SK-MEL-5 (cell line): Measurements from ENCODE around the gene H1-8. TPM values are rescaled to one million over a fixed set of nuclear protein-coding genes. Genes with fewer than 3 reads are reported as not detected.
"Not testable (repeated sequence)": the region's sequence is repeated elsewhere in the genome, so short reads cannot be mapped to it uniquely, and the experiment has no call there.

Experiments used
- DNase-seq: peaks from one replicate; pipeline ENCODE4 v3.0.0-alpha.2; 2016; ENCODE audit warnings: low read depth, low spot score
- in situ Hi-C: cut with HindIII; loops from 2 replicates; pipeline ENCODE4 v1.10.0; 2016; ENCODE audit warnings: low sequenced_read_pairs, high pct_unique_total_duplicates, low pct_unique_long_range_greater_than_20kb
- total RNA-seq: library from RNA; depleted of rRNA; stranded (reverse); fragments of >200 nt; shearing (Covaris generic); gene quantifications from 2 replicates; pipeline ENCODE4 v1.2.3, GENCODE V29; 2014

Gene H1-8
- total RNA-seq, 1 experiment from 2014 or later = not detected

- DNase-seq = no peak
- in situ Hi-C loops = no loop called here
These were observed 15.7 kb upstream of the H1-8 start for GRCh38 chr3:129527262-129527661.

- in situ Hi-C loops = no loop called here
- DNase-seq = no peak
These were observed 14.3 kb upstream of the H1-8 start, which contains the start of gene RHO for GRCh38 chr3:129528589-129529100. TSS of gene RHO (plus strand) at chr3:129528639. CDS start at chr3:129528734, 95 bp downstream.

- no peak for DNase-seq
- in situ Hi-C loops = no loop called here
These were observed 13.4 kb upstream of the H1-8 start for GRCh38 chr3:129529436-129530210.

- no peak for DNase-seq
These were observed 12.7 kb upstream of the H1-8 start for GRCh38 chr3:129530251-129530791.

GRCh38 chr3:129530821-129531220 lies 12.2 kb upstream of the H1-8 start:
- no peak for DNase-seq
- in situ Hi-C loops = no loop called here

More at GRCh38 chr3:129530251-129530791, 12.7 kb upstream of the H1-8 start:
- in situ Hi-C loops = no loop called here

- in situ Hi-C loops = no loop called here
- no peak for DNase-seq
These were observed 11.3 kb upstream of the H1-8 start for GRCh38 chr3:129531699-129532098.

GRCh38 chr3:129532261-129532660 lies 10.7 kb upstream of the H1-8 start:
- no peak for DNase-seq
- in situ Hi-C loops = no loop called here

- in situ Hi-C loops = no loop called here
- DNase-seq = no peak
These were observed 9.6 kb upstream of the H1-8 start for GRCh38 chr3:129533406-129533805.

- in situ Hi-C loops = no loop called here
These were observed 8.4 kb upstream of the H1-8 start for GRCh38 chr3:129534428-129535027.

GRCh38 chr3:129535075-129535474 lies 7.9 kb upstream of the H1-8 start:
- in situ Hi-C loops = no loop called here
- DNase-seq = no peak

More at GRCh38 chr3:129534428-129535027, 8.4 kb upstream of the H1-8 start:
- DNase-seq = no peak

- in situ Hi-C loops = no loop called here
- no peak for DNase-seq
These were observed 6.7 kb upstream of the H1-8 start for GRCh38 chr3:129536374-129536667.

GRCh38 chr3:129536804-129537203 lies 6.2 kb upstream of the H1-8 start:
- in situ Hi-C loops = no loop called here
- no peak for DNase-seq

- DNase-seq = no peak
- in situ Hi-C loops = no loop called here
These were observed 3.8 kb upstream of the H1-8 start for GRCh38 chr3:129539206-129539605.

GRCh38 chr3:129540776-129541516 lies 2.0 kb upstream of the H1-8 start:
- in situ Hi-C loops = no loop called here
- DNase-seq = no peak

- DNase-seq = no peak
- in situ Hi-C loops = no loop called here
These were observed 228 bp upstream of the H1-8 start for GRCh38 chr3:129542747-129543146.

GRCh38 chr3:129543999-129544398 lies 1.0 kb downstream of the H1-8 start:
- DNase-seq = no peak
- in situ Hi-C loops = no loop called here

- DNase-seq, in situ Hi-C loops: not testable (repeated sequence)
These were observed 3.0 kb downstream of the H1-8 start for GRCh38 chr3:129545951-129546350.

- in situ Hi-C loops = no loop called here
- no peak for DNase-seq
These were observed 4.3 kb downstream of the H1-8 start for GRCh38 chr3:129547241-129547640.
